NCI-H2171 treated with DMSO at 0.1 percent for 48 hours (cell line): ENCODE data around the gene COPG2.
A peak's percentile ranks its signal among the peaks of the same experiment; 100 is the strongest.
"Not testable (repeated sequence)": the region's sequence is repeated elsewhere in the genome, so short reads cannot be mapped to it uniquely, and the experiment has no call there.

ENCODE experiments used
- DNase-seq: peaks from one replicate; lab custom pipeline; 2025; lab: John Stamatoyannopoulos, UW

COPG2 gene

GRCh38 chr7:130650611-130651120, 17.9 kb downstream of the COPG2 start:
- DNase-seq, result peak; percentile 87

GRCh38 chr7:130649004-130649790, 19.4 kb downstream of the COPG2 start:
- peak; percentile 66 for DNase-seq

- no peak for DNase-seq
These were observed 20.0 kb downstream of the COPG2 start for GRCh38 chr7:130648580-130648979.

GRCh38 chr7:130642383-130642782, 26.2 kb downstream of the COPG2 start:
- DNase-seq, result no peak

GRCh38 chr7:130641497-130641896, 27.1 kb downstream of the COPG2 start:
- no peak for DNase-seq

GRCh38 chr7:130641040-130641439, 27.5 kb downstream of the COPG2 start:
- no peak for DNase-seq

GRCh38 chr7:130639388-130639787, 29.2 kb downstream of the COPG2 start:
- peak; percentile 94 for DNase-seq

- no peak for DNase-seq
These were observed 36.4 kb downstream of the COPG2 start for GRCh38 chr7:130632111-130632510.

- no peak for DNase-seq
These were observed 39.6 kb downstream of the COPG2 start for GRCh38 chr7:130628901-130629300.

GRCh38 chr7:130627775-130628174, 40.8 kb downstream of the COPG2 start:
- DNase-seq, result no peak

GRCh38 chr7:130622866-130623265, 45.7 kb downstream of the COPG2 start:
- no peak for DNase-seq

GRCh38 chr7:130615583-130615982, 53.0 kb downstream of the COPG2 start:
- DNase-seq, result no peak

- DNase-seq, result no peak
These were observed 54.1 kb downstream of the COPG2 start for GRCh38 chr7:130614449-130614848.

GRCh38 chr7:130611218-130611617, 57.3 kb downstream of the COPG2 start:
- no peak for DNase-seq

GRCh38 chr7:130607066-130607465, 61.5 kb downstream of the COPG2 start:
- DNase-seq, result not testable (repeated sequence)

- DNase-seq, result no peak
These were observed 62.4 kb downstream of the COPG2 start for GRCh38 chr7:130606161-130606560.

- no peak for DNase-seq
These were observed 70.5 kb downstream of the COPG2 start for GRCh38 chr7:130598056-130598455.

- no peak for DNase-seq
These were observed 72.6 kb downstream of the COPG2 start for GRCh38 chr7:130595986-130596385.

- DNase-seq, result no peak
These were observed 75.5 kb downstream of the COPG2 start for GRCh38 chr7:130593033-130593432.

GRCh38 chr7:130591464-130591863, 77.1 kb downstream of the COPG2 start:
- DNase-seq, result not testable (repeated sequence)

- not testable (repeated sequence) for DNase-seq
These were observed 82.6 kb downstream of the COPG2 start for GRCh38 chr7:130585932-130586331.

GRCh38 chr7:130575110-130575509, 93.4 kb downstream of the COPG2 start:
- DNase-seq, result not testable (repeated sequence)

GRCh38 chr7:130570144-130570543, 98.4 kb downstream of the COPG2 start:
- DNase-seq, result not testable (repeated sequence)

GRCh38 chr7:130566898-130567280, 101.7 kb downstream of the COPG2 start:
- DNase-seq, result no peak
